Gastrocnemius medialis (tissue), 4 donors: Measurements from ENCODE around the gene PFKFB3.

Experiments
- CTCF ChIP-seq, 5 experiments: fragments of 450-650 bp in 3 of 5; fragments of 200-600 bp in 2 of 5; sonication (generic) in 2 of 5; IDR thresholded peaks in 4 of 5; conservative IDR thresholded peaks in 1 of 5; 1 replicate in 4 of 5; 2 replicates in 1 of 5; pipeline ENCODE4 v1.5.1; 2016 to 2019; ENCODE audit warnings: antibody characterized with exemption in 5 of 5, mild to moderate bottlenecking in 3 of 5, moderate library complexity in 3 of 5
- POLR2A ChIP-seq, 2 donors: fragments of 450-650 bp; IDR thresholded peaks; one replicate each; pipeline ENCODE4 v1.6.1; 2017; ENCODE audit warnings: antibody characterized with exemption in 2 of 2, mild to moderate bottlenecking in 2 of 2, moderate library complexity in 2 of 2

DNA sequence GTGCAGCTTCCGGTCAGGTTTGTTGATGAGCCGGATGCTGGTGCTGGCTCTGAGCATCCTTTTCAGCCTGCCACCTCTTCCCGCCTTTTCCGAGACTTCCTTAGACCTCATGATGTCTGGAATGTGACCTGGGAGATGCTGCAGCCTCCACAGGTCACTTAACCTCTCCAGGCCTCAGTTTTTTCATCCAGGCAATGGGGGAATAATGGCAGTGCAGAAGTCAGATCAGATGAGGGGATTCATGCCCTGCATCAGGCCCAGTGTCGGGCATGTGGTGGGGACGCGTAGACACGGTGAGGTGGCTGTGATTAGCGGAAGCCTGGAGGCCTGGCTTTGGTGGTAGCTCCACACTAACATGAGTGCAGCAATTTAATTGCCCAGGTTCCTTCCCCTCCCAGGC lies 24.6 kb downstream of the PFKFB3 start:
- no peak for TF ChIP-seq POLR2A (IDR thresholded peaks at IDR 0.05)
- no peak for TF ChIP-seq CTCF (IDR thresholded peaks at IDR 0.05 in 4 of 5, conservative IDR thresholded peaks at IDR 0.05 in 1 of 5)
